Mucosa of descending colon (tissue), 3 donors: ENCODE measurements around the gene ETV6. TPM values are rescaled to one million over a fixed set of nuclear protein-coding genes. Genes with fewer than 3 reads are reported as not detected.
A peak's percentile ranks its signal among the peaks of the same experiment; 100 is the strongest.

Experiments
- ATAC-seq: fragments of 200-7000 bp; cut with Tn5 transposase; one replicate; pipeline ENCODE4 v1.9.1; 2020; ENCODE audit warnings: mild to moderate bottlenecking, moderate library complexity
- DNase-seq, 3 donors: peaks; one replicate each; pipeline ENCODE4 v3.0.0-alpha.2; 2020
- H3K36me3 ChIP-seq: fragments of 200-600 bp; one replicate; pipeline ENCODE4 v1.8.0; 2021; ENCODE audit warnings: low read depth, mild to moderate bottlenecking
- H3K4me1 ChIP-seq: fragments of 200-600 bp; one replicate; pipeline ENCODE4 v1.8.0; 2021; ENCODE audit warnings: low read depth, mild to moderate bottlenecking
- H3K4me3 ChIP-seq: fragments of 200-600 bp; one replicate; pipeline ENCODE4 v1.8.0; 2021; ENCODE audit warnings: mild to moderate bottlenecking
- H3K9me3 ChIP-seq: fragments of 200-600 bp; one replicate; pipeline ENCODE4 v1.8.0; 2021; ENCODE audit warnings: mild to moderate bottlenecking
- CTCF ChIP-seq: fragments of 200-600 bp; IDR thresholded peaks from one replicate; pipeline ENCODE4 v1.8.0; 2022; ENCODE audit warnings: antibody characterized with exemption, mild to moderate bottlenecking
- intact Hi-C, 2 donors: fragments of 100-400 bp; cut with DNase I in 1 of 2; cut with micrococcal nuclease in 1 of 2; formaldehyde crosslinking; loops; one replicate each; pipeline versions ENCODE4 v1.11.0 to v1.11.1; 2022; cut with DNase I, micrococcal nuclease
- total RNA-seq, 3 donors: library from RNA; stranded (reverse); fragmentation: NEBNext Ultra II Directional in 2 of 3; extraction: Animal tissue kit (Norgen Biotek cat#: 25700) in 2 of 3; gene quantifications; one replicate each; pipeline versions ENCODE4 v1.2.1 to v1.2.4, GENCODE V29; 2021 to 2023
- donor health status: DM: no; HTN: no; CAD: no; lungs with moderate emphysema.
- donor health status: DM: no; HTN: no; CAD: no.
- donor health status: DM: no; HTN: yes; CAD: no.

Gene ETV6
- total RNA-seq, 3 donors from 2014 or later: 60.9 to 74.3 (median 72.8) TPM

GRCh38 chr12:11704089-11704488 lies 54.6 kb downstream of the ETV6 start:
- Histone ChIP-seq H3K4me1 (peaks cover 21% of the 10 kb centered on the region), H3K9me3 (no peaks in the 10 kb centered on the region), H3K36me3 (no peaks in the 10 kb centered on the region), H3K4me3 (no peak overlapping the region)
- no peak for TF ChIP-seq CTCF
- DNase-seq (no peak), ATAC-seq (no peak)
- intact Hi-C loops: no loop called here

GRCh38 chr12:11705010-11705409 lies 55.5 kb downstream of the ETV6 start:
- Histone ChIP-seq H3K9me3 (no peaks in the 10 kb centered on the region), H3K36me3 (no peaks in the 10 kb centered on the region), H3K4me3 (no peak overlapping the region), H3K4me1 (peaks cover 21% of the 10 kb centered on the region)
- intact Hi-C loops: no loop called here
- DNase-seq (no peak), ATAC-seq (no peak)
- TF ChIP-seq CTCF: no peak

- peak; percentile 63 for ATAC-seq
- H3K4me3 ChIP-seq: no peak overlapping the region
- peaks cover 21% of the 10 kb centered on the region for H3K4me1 ChIP-seq
- H3K9me3 ChIP-seq: no peaks in the 10 kb centered on the region
- TF ChIP-seq CTCF: no peak
- intact Hi-C loops: no loop called here
- H3K36me3 ChIP-seq: no peaks in the 10 kb centered on the region
- no peak for DNase-seq
Measured at GRCh38 chr12:11706509-11707379, 57.3 kb downstream of the ETV6 start.

- no peaks in the 10 kb centered on the region for H3K9me3 ChIP-seq
- DNase-seq: peak; percentile 66 to 73 (median 72)
- no peak for TF ChIP-seq CTCF
- H3K4me3 ChIP-seq: no peak overlapping the region
- ATAC-seq: peak; percentile 76
- peaks cover 21% of the 10 kb centered on the region for H3K4me1 ChIP-seq
- intact Hi-C loops: no loop called here
- H3K36me3 ChIP-seq: no peaks in the 10 kb centered on the region
Measured at GRCh38 chr12:11707535-11707934, 58.1 kb downstream of the ETV6 start.

GRCh38 chr12:11709513-11709912 lies 60.0 kb downstream of the ETV6 start:
- DNase-seq (no peak), ATAC-seq (no peak)
- H3K36me3 ChIP-seq: no peaks in the 10 kb centered on the region
- no peak overlapping the region for H3K4me3 ChIP-seq
- H3K9me3 ChIP-seq: no peaks in the 10 kb centered on the region
- no peak for TF ChIP-seq CTCF
- H3K4me1 ChIP-seq: peaks cover 21% of the 10 kb centered on the region
- intact Hi-C loops: no loop called here
